Vagina (tissue), 2 donors: ENCODE measurements around the gene STPG2.

ENCODE experiments used
- POLR2AphosphoS5 ChIP-seq, 2 donors: sonication (generic); formaldehyde crosslinking; IDR thresholded peaks; one replicate each; pipeline ENCODE4 v1.9.0; 2017; ENCODE audit warnings: antibody characterized with exemption in 2 of 2, mild to moderate bottlenecking in 2 of 2, low read depth in 1 of 2; ENCODE audit not compliant: insufficient read depth in 1 of 2
- TF ChIP-seq, protein P1 (sequence below), 3 experiments: fragments of 450-650 bp in 2 of 3; fragments of 200-600 bp in 1 of 3; sonication (generic) in 1 of 3; IDR thresholded peaks; one replicate each; pipeline ENCODE4 v1.5.1; 2017 to 2019; ENCODE audit warnings: antibody characterized with exemption in 3 of 3, mild to moderate bottlenecking in 2 of 3, moderate library complexity in 2 of 3

DNA sequence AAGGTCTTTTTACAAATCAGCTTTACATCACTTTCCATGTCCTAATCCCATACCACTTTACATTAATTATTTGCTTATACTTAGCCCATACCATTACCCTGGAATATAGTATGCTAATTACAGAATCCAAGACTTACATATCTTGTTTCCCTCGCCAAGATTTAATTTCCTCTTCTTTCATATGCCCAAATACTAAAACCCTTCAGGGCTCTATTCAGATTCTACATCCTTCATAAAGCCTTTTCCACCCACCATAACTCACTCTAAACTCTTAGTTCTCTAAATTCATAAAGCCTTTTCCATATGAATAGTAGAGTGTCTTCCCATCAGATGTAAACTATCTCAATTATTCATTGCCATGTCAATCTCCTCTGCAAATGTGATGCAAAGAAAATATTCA lies 390.7 kb downstream of the STPG2 start:
- TF ChIP-seq POLR2AphosphoS5 (IDR thresholded peaks at IDR 0.05; ENCODE audit: insufficient read depth in 1 of 2, low read depth in 1 of 2), result no peak
- TF ChIP-seq, protein P1, sequence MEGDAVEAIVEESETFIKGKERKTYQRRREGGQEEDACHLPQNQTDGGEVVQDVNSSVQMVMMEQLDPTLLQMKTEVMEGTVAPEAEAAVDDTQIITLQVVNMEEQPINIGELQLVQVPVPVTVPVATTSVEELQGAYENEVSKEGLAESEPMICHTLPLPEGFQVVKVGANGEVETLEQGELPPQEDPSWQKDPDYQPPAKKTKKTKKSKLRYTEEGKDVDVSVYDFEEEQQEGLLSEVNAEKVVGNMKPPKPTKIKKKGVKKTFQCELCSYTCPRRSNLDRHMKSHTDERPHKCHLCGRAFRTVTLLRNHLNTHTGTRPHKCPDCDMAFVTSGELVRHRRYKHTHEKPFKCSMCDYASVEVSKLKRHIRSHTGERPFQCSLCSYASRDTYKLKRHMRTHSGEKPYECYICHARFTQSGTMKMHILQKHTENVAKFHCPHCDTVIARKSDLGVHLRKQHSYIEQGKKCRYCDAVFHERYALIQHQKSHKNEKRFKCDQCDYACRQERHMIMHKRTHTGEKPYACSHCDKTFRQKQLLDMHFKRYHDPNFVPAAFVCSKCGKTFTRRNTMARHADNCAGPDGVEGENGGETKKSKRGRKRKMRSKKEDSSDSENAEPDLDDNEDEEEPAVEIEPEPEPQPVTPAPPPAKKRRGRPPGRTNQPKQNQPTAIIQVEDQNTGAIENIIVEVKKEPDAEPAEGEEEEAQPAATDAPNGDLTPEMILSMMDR (IDR thresholded peaks at IDR 0.05), result no peak
